Measurements from ENCODE around the gene LIMCH1.

LIMCH1 gene

DNA sequence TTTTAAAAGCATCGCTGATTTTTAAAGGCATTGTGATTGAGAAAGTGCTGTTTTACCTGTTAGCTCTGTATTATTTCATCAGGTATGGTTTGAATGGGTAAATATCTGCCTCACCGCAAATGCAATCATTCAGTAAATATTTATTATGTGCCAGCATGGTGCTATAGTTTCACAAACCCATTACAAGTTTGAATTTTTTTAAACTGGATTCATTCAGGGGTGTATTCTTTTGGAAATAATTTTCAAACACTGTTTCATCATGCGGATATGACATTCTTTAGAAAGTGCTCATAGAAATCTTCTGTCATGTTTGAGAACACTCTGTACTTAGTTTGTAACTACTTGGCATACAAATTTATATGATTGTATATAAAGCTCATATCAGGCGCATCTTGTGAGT is 37.2 kb downstream of the LIMCH1 start:
- TF ChIP-seq POLR2AphosphoS5 (IDR thresholded peaks at IDR 0.05; ENCODE audit: low read depth, low read length) (no peak), TAF1 (IDR thresholded peaks at IDR 0.05; ENCODE audit: borderline replicate concordance, insufficient read depth, low read length) (no peak), FOXP2 (optimal IDR thresholded peaks at IDR 0.05; ENCODE audit: borderline replicate concordance, extremely low read depth, extremely low read length, insufficient read depth) (no peak), SIN3A (IDR thresholded peaks at IDR 0.05; ENCODE audit: borderline replicate concordance, insufficient read depth, low read length) (no peak)
- TF ChIP-seq, protein P1, sequence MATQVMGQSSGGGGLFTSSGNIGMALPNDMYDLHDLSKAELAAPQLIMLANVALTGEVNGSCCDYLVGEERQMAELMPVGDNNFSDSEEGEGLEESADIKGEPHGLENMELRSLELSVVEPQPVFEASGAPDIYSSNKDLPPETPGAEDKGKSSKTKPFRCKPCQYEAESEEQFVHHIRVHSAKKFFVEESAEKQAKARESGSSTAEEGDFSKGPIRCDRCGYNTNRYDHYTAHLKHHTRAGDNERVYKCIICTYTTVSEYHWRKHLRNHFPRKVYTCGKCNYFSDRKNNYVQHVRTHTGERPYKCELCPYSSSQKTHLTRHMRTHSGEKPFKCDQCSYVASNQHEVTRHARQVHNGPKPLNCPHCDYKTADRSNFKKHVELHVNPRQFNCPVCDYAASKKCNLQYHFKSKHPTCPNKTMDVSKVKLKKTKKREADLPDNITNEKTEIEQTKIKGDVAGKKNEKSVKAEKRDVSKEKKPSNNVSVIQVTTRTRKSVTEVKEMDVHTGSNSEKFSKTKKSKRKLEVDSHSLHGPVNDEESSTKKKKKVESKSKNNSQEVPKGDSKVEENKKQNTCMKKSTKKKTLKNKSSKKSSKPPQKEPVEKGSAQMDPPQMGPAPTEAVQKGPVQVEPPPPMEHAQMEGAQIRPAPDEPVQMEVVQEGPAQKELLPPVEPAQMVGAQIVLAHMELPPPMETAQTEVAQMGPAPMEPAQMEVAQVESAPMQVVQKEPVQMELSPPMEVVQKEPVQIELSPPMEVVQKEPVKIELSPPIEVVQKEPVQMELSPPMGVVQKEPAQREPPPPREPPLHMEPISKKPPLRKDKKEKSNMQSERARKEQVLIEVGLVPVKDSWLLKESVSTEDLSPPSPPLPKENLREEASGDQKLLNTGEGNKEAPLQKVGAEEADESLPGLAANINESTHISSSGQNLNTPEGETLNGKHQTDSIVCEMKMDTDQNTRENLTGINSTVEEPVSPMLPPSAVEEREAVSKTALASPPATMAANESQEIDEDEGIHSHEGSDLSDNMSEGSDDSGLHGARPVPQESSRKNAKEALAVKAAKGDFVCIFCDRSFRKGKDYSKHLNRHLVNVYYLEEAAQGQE (IDR thresholded peaks at IDR 0.05; ENCODE audit: insufficient read depth in 1 of 2, low read depth in 2 of 2, low read length in 2 of 2) = no peak

DNA sequence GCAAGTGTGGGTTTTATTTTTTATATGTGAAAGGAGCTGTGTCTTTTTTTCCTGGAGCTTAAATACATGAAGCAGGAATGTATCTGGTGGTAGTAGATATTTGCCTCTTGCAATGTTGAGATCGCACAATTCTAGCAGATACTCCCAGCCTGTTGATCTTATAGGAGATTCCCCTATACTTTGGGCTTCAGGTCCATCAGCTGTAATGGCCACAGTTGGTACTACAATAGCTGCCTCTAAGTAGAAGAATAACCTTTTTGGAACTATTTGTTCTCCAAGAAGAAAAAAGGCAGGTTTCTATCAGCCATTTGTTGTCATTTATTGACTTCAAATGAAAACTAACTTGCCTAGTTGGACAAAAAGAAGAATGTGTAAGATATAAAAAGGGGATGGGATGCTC is 37.7 kb downstream of the LIMCH1 start:
- TF ChIP-seq, protein P1 (IDR thresholded peaks at IDR 0.05; ENCODE audit: insufficient read depth in 1 of 2, low read depth in 2 of 2, low read length in 2 of 2) = no peak
- no peak for TF ChIP-seq FOXP2 (optimal IDR thresholded peaks at IDR 0.05; ENCODE audit: borderline replicate concordance, extremely low read depth, extremely low read length, insufficient read depth)
- no peak for TF ChIP-seq TAF1 (IDR thresholded peaks at IDR 0.05; ENCODE audit: borderline replicate concordance, insufficient read depth, low read length)
- TF ChIP-seq SIN3A (IDR thresholded peaks at IDR 0.05; ENCODE audit: borderline replicate concordance, insufficient read depth, low read length) = no peak
- no peak for TF ChIP-seq POLR2AphosphoS5 (IDR thresholded peaks at IDR 0.05; ENCODE audit: low read depth, low read length)

DNA sequence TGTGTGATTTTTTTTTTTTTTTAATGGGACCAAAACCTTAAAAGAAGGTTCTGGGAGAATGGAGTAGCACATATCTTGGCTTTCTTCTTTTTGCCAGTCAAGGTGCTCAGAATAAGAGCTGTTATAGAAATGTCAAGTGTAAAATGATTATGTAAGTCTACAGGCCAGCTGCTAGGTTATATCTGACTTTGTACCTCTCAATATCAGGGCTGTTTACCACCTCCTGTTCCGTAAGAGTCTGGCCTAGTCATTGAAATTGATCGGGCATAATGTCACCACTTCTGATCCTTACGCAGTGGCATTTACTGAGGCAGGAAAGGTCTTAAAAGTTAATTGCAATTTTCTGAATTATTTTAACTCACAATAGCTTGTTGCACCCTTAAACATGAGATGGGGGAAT is 41.1 kb downstream of the LIMCH1 start:
- TF ChIP-seq POLR2AphosphoS5 (IDR thresholded peaks at IDR 0.05; ENCODE audit: low read depth, low read length) = no peak
- no peak for TF ChIP-seq SIN3A (IDR thresholded peaks at IDR 0.05; ENCODE audit: borderline replicate concordance, insufficient read depth, low read length)
- no peak for TF ChIP-seq TAF1 (IDR thresholded peaks at IDR 0.05; ENCODE audit: borderline replicate concordance, insufficient read depth, low read length)
- TF ChIP-seq, protein P1 (IDR thresholded peaks at IDR 0.05; ENCODE audit: insufficient read depth in 1 of 2, low read depth in 2 of 2, low read length in 2 of 2) = no peak
- no peak for TF ChIP-seq FOXP2 (optimal IDR thresholded peaks at IDR 0.05; ENCODE audit: borderline replicate concordance, extremely low read depth, extremely low read length, insufficient read depth)

- TF ChIP-seq POLR2AphosphoS5 (IDR thresholded peaks at IDR 0.05; ENCODE audit: low read depth, low read length) = no peak
- no peak for TF ChIP-seq SIN3A (IDR thresholded peaks at IDR 0.05; ENCODE audit: borderline replicate concordance, insufficient read depth, low read length)
- TF ChIP-seq TAF1 (IDR thresholded peaks at IDR 0.05; ENCODE audit: borderline replicate concordance, insufficient read depth, low read length) = no peak
- TF ChIP-seq FOXP2 (optimal IDR thresholded peaks at IDR 0.05; ENCODE audit: borderline replicate concordance, extremely low read depth, extremely low read length, insufficient read depth) = no peak
- TF ChIP-seq, protein P1 (IDR thresholded peaks at IDR 0.05; ENCODE audit: insufficient read depth in 1 of 2, low read depth in 2 of 2, low read length in 2 of 2) = no peak
Observed at GRCh38 chr4:41579526-41579925, 41.6 kb downstream of the LIMCH1 start.

DNA sequence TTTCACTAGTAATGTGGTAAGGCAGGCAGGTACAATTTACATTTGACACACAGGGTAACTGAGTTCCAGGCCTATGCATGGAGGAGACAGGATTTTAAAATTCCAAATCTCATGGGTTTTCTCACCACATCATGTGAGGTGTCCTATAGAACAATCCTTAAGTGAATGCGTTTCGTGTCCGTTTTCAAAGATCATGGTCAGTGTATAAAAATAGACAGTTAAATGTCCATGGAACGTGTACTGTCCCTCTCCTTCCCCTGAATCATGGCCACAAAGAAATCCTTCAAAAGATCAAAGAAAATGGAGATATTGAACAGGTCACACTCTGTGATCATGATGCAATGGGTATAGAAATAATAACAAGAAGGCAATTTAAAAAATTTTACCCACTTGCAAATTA is 42.0 kb downstream of the LIMCH1 start:
- TF ChIP-seq, protein P1 (IDR thresholded peaks at IDR 0.05; ENCODE audit: insufficient read depth in 1 of 2, low read depth in 2 of 2, low read length in 2 of 2) = no peak
- TF ChIP-seq TAF1 (IDR thresholded peaks at IDR 0.05; ENCODE audit: borderline replicate concordance, insufficient read depth, low read length) (no peak), SIN3A (IDR thresholded peaks at IDR 0.05; ENCODE audit: borderline replicate concordance, insufficient read depth, low read length) (no peak), FOXP2 (optimal IDR thresholded peaks at IDR 0.05; ENCODE audit: borderline replicate concordance, extremely low read depth, extremely low read length, insufficient read depth) (no peak), POLR2AphosphoS5 (IDR thresholded peaks at IDR 0.05; ENCODE audit: low read depth, low read length) (no peak)

Measured in PFSK-1 (cell line).